ENCODE results near the gene PIH1D1.

The PIH1D1 gene

GRCh38 chr19:49435670-49436069, 15.9 kb downstream of the PIH1D1 start:
- DNase-seq (ENCODE audit: low spot score): no peak

- DNase-seq (ENCODE audit: low spot score): no peak
Observed at GRCh38 chr19:49434907-49435583, 16.6 kb downstream of the PIH1D1 start.

- DNase-seq (ENCODE audit: low spot score): no peak
Observed at GRCh38 chr19:49433240-49433901, 18.2 kb downstream of the PIH1D1 start.

- DNase-seq (ENCODE audit: low spot score): peak; percentile 54
Observed at GRCh38 chr19:49432141-49433073, 19.2 kb downstream of the PIH1D1 start.

- DNase-seq (ENCODE audit: low spot score): no peak
Observed at GRCh38 chr19:49431330-49431749, 20.3 kb downstream of the PIH1D1 start.

GRCh38 chr19:49430678-49431329, 20.8 kb downstream of the PIH1D1 start:
- no peak for DNase-seq (ENCODE audit: low spot score)

- DNase-seq (ENCODE audit: low spot score): no peak
Observed at GRCh38 chr19:49430172-49430677, 21.4 kb downstream of the PIH1D1 start.

- DNase-seq (ENCODE audit: low spot score): no peak
Observed at GRCh38 chr19:49428547-49429451, 22.8 kb downstream of the PIH1D1 start.

GRCh38 chr19:49427855-49428546, 23.6 kb downstream of the PIH1D1 start:
- peak; percentile 71 for DNase-seq (ENCODE audit: low spot score)

- DNase-seq (ENCODE audit: low spot score): no peak
Observed at GRCh38 chr19:49427339-49427738, 24.3 kb downstream of the PIH1D1 start.

GRCh38 chr19:49425922-49426592, 25.6 kb downstream of the PIH1D1 start:
- DNase-seq (ENCODE audit: low spot score): peak; percentile 73

- DNase-seq (ENCODE audit: low spot score): no peak
Observed at GRCh38 chr19:49425178-49425577, 26.4 kb downstream of the PIH1D1 start, which contains the start of gene GFY. Gene GFY (plus strand): TSS chr19:49425388. CDS start chr19:49426431, 1,043 bp downstream.

GRCh38 chr19:49423985-49424303, 27.7 kb downstream of the PIH1D1 start:
- no peak for DNase-seq (ENCODE audit: low spot score)

- no peak for DNase-seq (ENCODE audit: low spot score)
Observed at GRCh38 chr19:49423071-49423984, 28.3 kb downstream of the PIH1D1 start, which contains the start of gene PTH2. Gene PTH2 (minus strand): TSS chr19:49423441. CDS start chr19:49423339, 102 bp downstream.

GRCh38 chr19:49422407-49423070, 29.1 kb downstream of the PIH1D1 start:
- DNase-seq (ENCODE audit: low spot score): peak; percentile 55

GRCh38 chr19:49421878-49422202, 29.8 kb downstream of the PIH1D1 start:
- no peak for DNase-seq (ENCODE audit: low spot score)

GRCh38 chr19:49421039-49421877, 30.4 kb downstream of the PIH1D1 start:
- DNase-seq (ENCODE audit: low spot score): peak; percentile 94

Measured in iPS-NIHi11 (cell line).